ENCODE data around the gene ACO1. TPM values are rescaled to one million over a fixed set of nuclear protein-coding genes. Genes with fewer than 3 reads are reported as not detected.

The ACO1 gene
- total RNA-seq, 1 experiment from 2014 or later, result 36.2 TPM

GRCh38 chr9:32455738-32456137 is 71.3 kb downstream of the ACO1 start:
- no peak overlapping the region for H3K4me2 ChIP-seq (ENCODE audit: low read length)
- DNase-seq (ENCODE audit: low read depth, low spot score) (no peak), ATAC-seq (no peak)
- H4K20me1 ChIP-seq (ENCODE audit: insufficient read depth), result no peaks in the 10 kb centered on the region; the same call in 1 of the 2 replicates
- intact Hi-C loops (cut with micrococcal nuclease), result no loop called here
- no peaks in the 10 kb centered on the region for H3K4me1 ChIP-seq (ENCODE audit: control insufficient read depth in 1 of 2, insufficient read depth in 2 of 2, low read length in 2 of 2)
- no TSS peak for BruUV-seq (replicated peaks)
- CTCF ChIA-PET, result no interaction called here
- H3K79me2 ChIP-seq (ENCODE audit: insufficient read depth, low read length), result no peaks in the 10 kb centered on the region
- H3K36me3 ChIP-seq (ENCODE audit: control insufficient read depth in 1 of 2, insufficient read depth in 2 of 2, low read length in 2 of 2), result peaks cover 0 to 13% of the 10 kb centered on the region in 2 experiments; a peak in 3 of 4 replicates
- H3K9me2 ChIP-seq (ENCODE audit: insufficient read depth), result no peaks in the 10 kb centered on the region
- H3K9ac ChIP-seq (ENCODE audit: low read length), result no peak overlapping the region
- TF ChIP-seq ELF1 (IDR thresholded peaks at IDR 0.05; ENCODE audit: borderline replicate concordance, low read depth) (no peak), FOSL1 (IDR thresholded peaks at IDR 0.05; ENCODE audit: low read depth) (no peak), ATF3 (IDR thresholded peaks at IDR 0.05) (no peak), SRF (IDR thresholded peaks at IDR 0.05; ENCODE audit: low read depth) (no peak), ZNF274 (IDR thresholded peaks at IDR 0.05; ENCODE audit: low read depth, low read length) (no peak), POLR2A (IDR thresholded peaks at IDR 0.05; ENCODE audit: borderline replicate concordance, extremely low read depth, insufficient read depth, insufficient read length) (no peak), RAD21 (IDR thresholded peaks at IDR 0.05; ENCODE audit: low read depth) (no peak), EZH2phosphoT487 (IDR thresholded peaks at IDR 0.05; ENCODE audit: borderline replicate concordance) (no peak), EGR1 (IDR thresholded peaks at IDR 0.05; ENCODE audit: low read depth) (no peak), ZBTB33 (IDR thresholded peaks at IDR 0.05; ENCODE audit: extremely low read depth, insufficient replicate concordance, low read length) (no peak), JUND (IDR thresholded peaks at IDR 0.05) (no peak), REST (IDR thresholded peaks at IDR 0.05; ENCODE audit: low read depth) (no peak), CEBPB (IDR thresholded peaks at IDR 0.05; ENCODE audit: low read depth) (no peak), EZH2 (IDR thresholded peaks at IDR 0.05) (no peak), YY1 (IDR thresholded peaks at IDR 0.05; ENCODE audit: extremely low read depth, insufficient replicate concordance, low read depth, low read length) (no peak)
- no peak overlapping the region for H3K4me3 ChIP-seq (replicated peaks in 1 of 2; ENCODE audit: low read depth in 1 of 2, low read length in 2 of 2)
- RAD21 ChIA-PET (ENCODE audit: low non-redundant PET in 1 of 2, low total read pairs in 2 of 2, uncharacterized antibody in 2 of 2, unreplicated experiment in 2 of 2), result no interaction called here
- H3K27me3 ChIP-seq (ENCODE audit: insufficient read depth, low read length), result no peaks in the 10 kb centered on the region
- POLR2A ChIA-PET, result no interaction called here
- no peak overlapping the region for H2AFZ ChIP-seq (ENCODE audit: low read depth, low read length, poor library complexity, severe bottlenecking)
- H3K9me3 ChIP-seq (ENCODE audit: control insufficient read depth in 1 of 2, insufficient read depth in 1 of 2, low read depth in 1 of 2, low read length in 2 of 2), result no peaks in the 10 kb centered on the region
- H3K27ac ChIP-seq (ENCODE audit: low read depth, low read length), result no peak overlapping the region
